ENCODE measurements around the gene LDB2. TPM values are rescaled to one million over a fixed set of nuclear protein-coding genes. Genes with fewer than 3 reads are reported as not detected.

Gene LDB2
- total and polyA plus RNA-seq, 2 of the 8 experiments (the other 6 are each of a cell fraction or from before 2014, with no cell fraction given) = 57.0 to 140 TPM

DNA sequence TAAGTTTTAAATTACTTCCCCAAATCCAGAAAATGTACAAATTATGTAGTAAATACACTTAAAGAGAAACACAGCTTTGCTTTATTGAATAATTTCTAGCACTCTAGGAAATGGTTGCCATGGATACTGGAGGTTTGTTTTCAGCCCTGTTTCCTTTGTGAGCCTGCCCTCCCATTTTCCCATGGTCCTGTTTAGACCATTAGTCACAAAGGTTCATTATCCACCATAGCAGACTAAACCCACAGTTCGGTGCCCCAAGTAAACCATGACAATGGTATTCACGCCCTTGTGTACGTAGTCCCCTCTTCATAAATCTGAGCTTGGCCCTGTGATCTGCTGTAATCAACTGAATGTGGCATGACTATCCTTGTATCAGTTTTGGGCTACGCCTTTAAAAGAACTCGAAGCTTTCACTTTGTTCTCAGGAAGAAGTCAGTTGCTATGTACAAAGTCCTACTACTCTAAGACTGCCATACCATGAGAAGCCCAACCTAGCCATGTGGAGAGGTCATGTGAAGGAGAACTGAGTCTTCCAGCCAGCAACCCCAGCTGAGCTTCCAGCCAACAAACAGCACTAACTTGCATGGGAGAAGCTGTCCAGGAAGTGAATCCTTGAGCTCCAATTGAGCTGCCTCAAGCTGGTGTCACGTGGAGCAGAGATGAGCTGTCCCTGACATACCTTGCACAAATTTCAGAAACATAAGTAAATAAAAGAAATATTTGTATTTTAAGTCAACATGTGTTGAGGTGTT, 300.4 kb downstream of the LDB2 start:
- WGBS, 2 experiments (ENCODE audit: extremely low coverage in 1 of 2, insufficient coverage in 1 of 2, insufficient read length in 1 of 2, insufficient replicate concordance in 2 of 2, low coverage in 1 of 2, low lambda C conversion rate in 2 of 2, missing lambda C conversion rate in 1 of 2) = 89% methylated on average over 6 of the region's 6 CpGs; no CpG with 5 or more reads in 1 of the 2 experiments
- Histone ChIP-seq H2BK5ac (ENCODE audit: low read depth, low read length) (no peak overlapping the region), H2BK15ac (ENCODE audit: low read length) (no peak overlapping the region), H3K4me1 (replicated peaks in 1 of 4; ENCODE audit: control insufficient read depth in 3 of 4, insufficient read depth in 4 of 4, low read length in 3 of 4) (peaks cover 0 to 4% (median 0%) of the 10 kb centered on the region in 4 experiments; a peak in 2 of 7 replicates), H3K27ac (ENCODE audit: low read depth, low read length) (no peak overlapping the region), H2BK120ac (replicated peaks; ENCODE audit: low read depth, low read length) (no peak overlapping the region), H4K8ac (ENCODE audit: extremely low read depth, insufficient read depth, low read length) (no peak overlapping the region), H2AK5ac (ENCODE audit: low read depth, low read length) (no peak overlapping the region), H3K56ac (replicated peaks; ENCODE audit: insufficient read length, low read depth, low read length) (no peak overlapping the region), H4K91ac (replicated peaks; ENCODE audit: insufficient read length, low read length) (no peak overlapping the region), H3K9ac (replicated peaks in 1 of 4; ENCODE audit: extremely low read depth in 1 of 4, low read depth in 3 of 4, low read length in 3 of 4) (no peak overlapping the region), H3K23me2 (ENCODE audit: low read depth, low read length) (no peaks in the 10 kb centered on the region), H3K4me2 (ENCODE audit: insufficient read depth in 1 of 2, low read depth in 2 of 2, low read length in 2 of 2) (no peak overlapping the region), H3K9me3 (ENCODE audit: insufficient read depth in 2 of 2, low read depth in 1 of 2, low read length in 1 of 2) (no peaks in the 10 kb centered on the region), H3K36me3 (ENCODE audit: control insufficient read depth in 2 of 4, insufficient read depth in 4 of 4, low read length in 3 of 4) (no peaks in the 10 kb centered on the region), H4K5ac (ENCODE audit: insufficient read length, low read depth, low read length) (no peak overlapping the region), H3K14ac (ENCODE audit: insufficient read length) (no peak overlapping the region), H3K18ac (ENCODE audit: extremely low read depth, low read length) (no peak overlapping the region), H3K4me3 (ENCODE audit: extremely low read depth in 1 of 4, insufficient read depth in 2 of 4, low read depth in 3 of 4, low read length in 4 of 4) (no peak overlapping the region), H3K23ac (ENCODE audit: insufficient read length) (no peak overlapping the region), H2BK20ac (ENCODE audit: low read length) (no peak overlapping the region), H2AFZ (ENCODE audit: low read length) (no peak overlapping the region), H4K20me1 (replicated peaks in 1 of 2; ENCODE audit: control insufficient read depth in 1 of 2, insufficient read depth in 2 of 2, low read length in 2 of 2) (no peaks in the 10 kb centered on the region), H3K27me3 (replicated peaks in 1 of 4; ENCODE audit: control insufficient read depth in 3 of 4, extremely low read depth in 1 of 4, insufficient read depth in 3 of 4, low read length in 3 of 4) (no peaks in the 10 kb centered on the region), H3K79me1 (ENCODE audit: low read depth, low read length) (peaks cover 2% of the 10 kb centered on the region; the same call in 1 of the 2 replicates), H3K4ac (replicated peaks; ENCODE audit: insufficient read length, low read depth, low read length) (no peak overlapping the region), H3K79me2 (ENCODE audit: control insufficient read depth in 1 of 2, insufficient read depth in 2 of 2, low read length in 2 of 2) (no peaks in the 10 kb centered on the region), H2BK12ac (ENCODE audit: low read depth, low read length) (no peak overlapping the region; the same call in 1 of the 2 replicates)
- FAIRE-seq = no peak
- CTCF ChIA-PET (ENCODE audit: partially characterized antibody) = interaction anchor here (0.7 to 1.9 kb wide), 4 partner anchors 10 to 92 kb away, joined by 3 to 7 read pairs (median 4); no protein-coding TSS in a partner anchor
- no peak for DNase-seq (ENCODE audit: low read depth in 1 of 2, low spot score in 2 of 2)
- POLR2A ChIA-PET (ENCODE audit: partially characterized antibody) = interaction anchor here (1.2 kb wide), 1 partner anchor 8 kb away, joined by 3 read pairs; no protein-coding TSS in a partner anchor
- TF ChIP-seq SP4 (IDR thresholded peaks at IDR 0.05; ENCODE audit: low read length) = no peak
- no peak for TF ChIP-seq EGR1 (IDR thresholded peaks at IDR 0.05; ENCODE audit: borderline replicate concordance, low read depth, low read length)
- TF ChIP-seq SP2 (IDR thresholded peaks at IDR 0.05; ENCODE audit: low read length) = no peak
- TF ChIP-seq ATF2 (IDR thresholded peaks at IDR 0.05; ENCODE audit: low read length) = no peak
- TF ChIP-seq KDM5A (IDR thresholded peaks at IDR 0.05; ENCODE audit: low read length) = no peak
- TF ChIP-seq SIN3A (conservative IDR thresholded peaks at IDR 0.05 in 1 of 2, IDR thresholded peaks at IDR 0.05 in 1 of 2; ENCODE audit: low read depth in 1 of 2, low read length in 2 of 2) = no peak
- TF ChIP-seq HDAC6 (IDR thresholded peaks at IDR 0.05; ENCODE audit: low read depth, low read length) = no peak
- TF ChIP-seq CHD2 (IDR thresholded peaks at IDR 0.05; ENCODE audit: low read length) = no peak
- TF ChIP-seq CEBPB (IDR thresholded peaks at IDR 0.05; ENCODE audit: low read depth, low read length) = no peak
- no peak for TF ChIP-seq NANOG (IDR thresholded peaks at IDR 0.05; ENCODE audit: insufficient read depth, low read depth, low read length, poor library complexity, severe bottlenecking)
- TF ChIP-seq CBX5 (IDR thresholded peaks at IDR 0.05; ENCODE audit: low read depth, low read length) = no peak

Data from H1 (cell line).